ENCODE measurements around the gene RCC2. TPM values are rescaled to one million over a fixed set of nuclear protein-coding genes. Genes with fewer than 3 reads are reported as not detected.

Gene RCC2
- total RNA-seq, 1 experiment from 2014 or later = 473 TPM

GRCh38 chr1:17392199-17392740 lies 47.2 kb downstream of the RCC2 start:
- Histone ChIP-seq H4K5ac (ENCODE audit: insufficient read length, low read depth, low read length) (no peak overlapping the region), H2BK15ac (ENCODE audit: low read depth, low read length) (no peak overlapping the region), H2AK5ac (ENCODE audit: insufficient read length, low read length) (no peak overlapping the region), H3K4me2 (ENCODE audit: insufficient read depth, insufficient read length, low read length) (no peak overlapping the region), H3K9me3 (ENCODE audit: control insufficient read depth, low read depth, low read length) (no peaks in the 10 kb centered on the region), H2BK12ac (ENCODE audit: insufficient read length, low read depth, low read length) (no peak overlapping the region), H2BK20ac (ENCODE audit: low read depth, low read length, poor library complexity, severe bottlenecking) (no peak overlapping the region), H3K23ac (ENCODE audit: insufficient read length, low read depth, low read length) (no peak overlapping the region), H3T11ph (ENCODE audit: low read length) (no peak overlapping the region), H3K27me3 (ENCODE audit: insufficient read depth, low read length) (no peaks in the 10 kb centered on the region; the same call in 1 of the 2 replicates), H2BK120ac (ENCODE audit: low read depth, low read length, poor library complexity, severe bottlenecking) (no peak overlapping the region), H3K23me2 (ENCODE audit: insufficient read length, low read depth, low read length, poor library complexity, severe bottlenecking) (no peaks in the 10 kb centered on the region), H2BK5ac (ENCODE audit: insufficient read length, low read length) (no peak overlapping the region), H3K4me1 (ENCODE audit: insufficient read depth, low read length) (no peaks in the 10 kb centered on the region), H3K27ac (ENCODE audit: insufficient read length, low read depth, low read length) (no peak overlapping the region), H3K79me2 (ENCODE audit: insufficient read depth, low read length) (no peaks in the 10 kb centered on the region), H3K18ac (ENCODE audit: insufficient read length, low read depth, low read length) (no peak overlapping the region), H3K79me1 (ENCODE audit: insufficient read depth, low read depth, low read length, poor library complexity, severe bottlenecking) (no peaks in the 10 kb centered on the region), H3K14ac (ENCODE audit: insufficient read depth, low read length) (no peak overlapping the region), H4K91ac (ENCODE audit: insufficient read length, low read depth, low read length) (no peak overlapping the region), H4K20me1 (ENCODE audit: control insufficient read depth, insufficient read depth, insufficient read length) (no peaks in the 10 kb centered on the region), H2AFZ (ENCODE audit: low read length) (no peak overlapping the region), H3K56ac (ENCODE audit: insufficient read length, low read depth, low read length) (no peak overlapping the region), H3K9ac (ENCODE audit: extremely low read depth, insufficient read length, low read length) (no peak overlapping the region), H3K4ac (ENCODE audit: low read depth, low read length) (no peak overlapping the region), H4K8ac (replicated peaks; ENCODE audit: insufficient read length, low read depth, low read length) (no peak overlapping the region)
- DNase-seq = no peak
- Mint-ChIP-seq H3K27ac (no peak overlapping the region), H3K4me1 (no peaks in the 10 kb centered on the region), H3K27me3 (ENCODE audit: low read depth) (peaks cover 12% of the 10 kb centered on the region), H3K4me3 (no peak overlapping the region), H3K36me3 (ENCODE audit: insufficient read depth in 1 of 3, low read depth in 3 of 3) (no peaks in the 10 kb centered on the region), H3K9me3 (no peaks in the 10 kb centered on the region)
- WGBS (ENCODE audit: extremely low coverage, insufficient read length, low lambda C conversion rate) = no CpG with 5 or more reads among the region's 10 CpGs
- TF ChIP-seq, protein P1, sequence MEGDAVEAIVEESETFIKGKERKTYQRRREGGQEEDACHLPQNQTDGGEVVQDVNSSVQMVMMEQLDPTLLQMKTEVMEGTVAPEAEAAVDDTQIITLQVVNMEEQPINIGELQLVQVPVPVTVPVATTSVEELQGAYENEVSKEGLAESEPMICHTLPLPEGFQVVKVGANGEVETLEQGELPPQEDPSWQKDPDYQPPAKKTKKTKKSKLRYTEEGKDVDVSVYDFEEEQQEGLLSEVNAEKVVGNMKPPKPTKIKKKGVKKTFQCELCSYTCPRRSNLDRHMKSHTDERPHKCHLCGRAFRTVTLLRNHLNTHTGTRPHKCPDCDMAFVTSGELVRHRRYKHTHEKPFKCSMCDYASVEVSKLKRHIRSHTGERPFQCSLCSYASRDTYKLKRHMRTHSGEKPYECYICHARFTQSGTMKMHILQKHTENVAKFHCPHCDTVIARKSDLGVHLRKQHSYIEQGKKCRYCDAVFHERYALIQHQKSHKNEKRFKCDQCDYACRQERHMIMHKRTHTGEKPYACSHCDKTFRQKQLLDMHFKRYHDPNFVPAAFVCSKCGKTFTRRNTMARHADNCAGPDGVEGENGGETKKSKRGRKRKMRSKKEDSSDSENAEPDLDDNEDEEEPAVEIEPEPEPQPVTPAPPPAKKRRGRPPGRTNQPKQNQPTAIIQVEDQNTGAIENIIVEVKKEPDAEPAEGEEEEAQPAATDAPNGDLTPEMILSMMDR (conservative IDR thresholded peaks at IDR 0.05) = no peak
